22Rv1 (cell line): ENCODE data around the gene MGA.
A peak's percentile ranks its signal among the peaks of the same experiment; 100 is the strongest.

ENCODE experiments used
- H3K27ac ChIP-seq: fragments of 450-650 bp; 2 replicates; pipeline ENCODE4 v1.5.1; 2017
- ZFX ChIP-seq: fragments of 450-650 bp; IDR thresholded peaks from 2 replicates; pipeline ENCODE4 v1.6.1; 2017; ENCODE audit warnings: antibody characterized with exemption, borderline replicate concordance
- TF ChIP-seq, protein P1 (sequence below): fragments of 450-650 bp; IDR thresholded peaks from 2 replicates; pipeline ENCODE4 v1.5.1; 2017; ENCODE audit warnings: mild to moderate bottlenecking

MGA gene

DNA sequence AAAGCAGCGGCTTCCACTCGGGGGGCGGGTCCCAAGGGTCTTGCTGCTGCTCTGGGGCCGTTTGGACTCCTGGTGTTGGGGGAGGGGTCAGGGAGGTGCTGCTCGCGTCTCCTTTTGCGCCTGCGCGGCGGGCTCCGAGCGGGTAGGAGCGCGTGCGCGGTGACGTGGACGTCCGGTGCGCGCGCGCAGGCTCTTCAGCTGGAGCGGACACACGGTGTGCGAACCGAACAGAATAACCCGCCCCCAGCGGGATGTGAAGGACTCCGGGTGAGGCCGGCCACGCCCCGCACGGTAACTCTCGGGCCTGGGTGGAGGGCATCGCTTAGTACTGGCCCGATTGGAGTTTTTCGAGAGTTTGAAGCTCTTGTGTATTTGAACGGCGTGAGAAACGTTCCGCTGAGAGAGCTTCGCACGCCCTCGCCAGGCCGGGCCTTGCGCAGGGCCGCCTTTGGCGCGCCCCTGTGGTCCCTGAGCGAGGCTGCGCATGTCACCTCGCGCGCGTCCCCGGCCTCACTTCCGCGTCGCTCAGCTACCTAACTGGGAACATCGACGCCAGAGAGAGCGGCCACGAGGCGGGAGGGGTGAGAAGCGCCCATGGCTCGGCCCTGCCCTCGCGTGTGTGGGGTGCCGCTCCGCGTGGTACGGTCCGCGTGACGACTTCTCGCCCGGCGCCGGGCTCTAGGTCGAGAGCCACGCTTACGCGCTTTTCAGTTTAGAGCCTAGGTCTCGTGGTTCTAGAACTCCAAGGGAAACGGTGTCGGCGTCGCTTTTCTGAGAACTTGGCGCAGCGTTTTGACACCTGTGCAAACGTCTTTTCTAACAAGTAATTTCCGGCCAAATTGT lies at the start of gene MGA:
Gene MGA, plus strand, starts transcription at position 171 of the 843 bp plus-strand sequence.
- TF ChIP-seq, protein P1, sequence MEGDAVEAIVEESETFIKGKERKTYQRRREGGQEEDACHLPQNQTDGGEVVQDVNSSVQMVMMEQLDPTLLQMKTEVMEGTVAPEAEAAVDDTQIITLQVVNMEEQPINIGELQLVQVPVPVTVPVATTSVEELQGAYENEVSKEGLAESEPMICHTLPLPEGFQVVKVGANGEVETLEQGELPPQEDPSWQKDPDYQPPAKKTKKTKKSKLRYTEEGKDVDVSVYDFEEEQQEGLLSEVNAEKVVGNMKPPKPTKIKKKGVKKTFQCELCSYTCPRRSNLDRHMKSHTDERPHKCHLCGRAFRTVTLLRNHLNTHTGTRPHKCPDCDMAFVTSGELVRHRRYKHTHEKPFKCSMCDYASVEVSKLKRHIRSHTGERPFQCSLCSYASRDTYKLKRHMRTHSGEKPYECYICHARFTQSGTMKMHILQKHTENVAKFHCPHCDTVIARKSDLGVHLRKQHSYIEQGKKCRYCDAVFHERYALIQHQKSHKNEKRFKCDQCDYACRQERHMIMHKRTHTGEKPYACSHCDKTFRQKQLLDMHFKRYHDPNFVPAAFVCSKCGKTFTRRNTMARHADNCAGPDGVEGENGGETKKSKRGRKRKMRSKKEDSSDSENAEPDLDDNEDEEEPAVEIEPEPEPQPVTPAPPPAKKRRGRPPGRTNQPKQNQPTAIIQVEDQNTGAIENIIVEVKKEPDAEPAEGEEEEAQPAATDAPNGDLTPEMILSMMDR: peak; percentile 38
- TF ChIP-seq ZFX: no peak
- H3K27ac ChIP-seq: peak within 1 kb of the TSS; percentile 90

DNA sequence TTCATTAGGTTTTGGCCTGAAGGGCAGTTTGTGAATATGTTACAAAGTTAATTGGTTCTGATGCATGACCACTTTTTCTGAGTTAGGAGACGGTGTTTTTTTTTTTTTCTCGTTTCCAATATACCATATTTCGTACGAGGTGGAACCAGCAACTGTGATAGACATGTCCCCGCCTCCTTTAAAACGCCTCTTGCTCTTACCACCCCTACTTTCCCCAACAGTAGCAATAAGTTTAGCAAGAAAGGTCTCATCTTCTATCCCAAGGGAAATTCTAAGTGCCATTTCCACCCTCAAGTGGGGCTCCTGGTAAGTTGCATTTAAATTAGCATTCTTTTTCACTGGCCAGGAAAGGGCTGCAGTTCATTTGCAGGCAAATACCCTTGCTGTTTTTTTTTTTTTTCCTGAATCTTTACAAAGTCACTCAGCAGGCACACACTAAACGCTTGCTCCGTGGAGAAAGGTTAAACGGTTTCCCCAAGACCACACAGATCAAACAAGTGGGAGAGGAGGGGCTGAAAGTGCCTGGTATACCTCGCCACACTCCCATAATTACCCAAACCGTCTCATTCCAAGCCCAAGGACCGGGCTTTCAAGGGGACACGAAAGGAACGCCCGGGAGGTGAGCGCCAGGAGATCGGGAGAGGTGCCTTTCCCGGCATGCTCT lies 39.5 kb upstream of the MGA start:
- H3K27ac ChIP-seq: peak overlapping the region; percentile 92
- TF ChIP-seq ZFX: no peak
- TF ChIP-seq, protein P1: no peak

DNA sequence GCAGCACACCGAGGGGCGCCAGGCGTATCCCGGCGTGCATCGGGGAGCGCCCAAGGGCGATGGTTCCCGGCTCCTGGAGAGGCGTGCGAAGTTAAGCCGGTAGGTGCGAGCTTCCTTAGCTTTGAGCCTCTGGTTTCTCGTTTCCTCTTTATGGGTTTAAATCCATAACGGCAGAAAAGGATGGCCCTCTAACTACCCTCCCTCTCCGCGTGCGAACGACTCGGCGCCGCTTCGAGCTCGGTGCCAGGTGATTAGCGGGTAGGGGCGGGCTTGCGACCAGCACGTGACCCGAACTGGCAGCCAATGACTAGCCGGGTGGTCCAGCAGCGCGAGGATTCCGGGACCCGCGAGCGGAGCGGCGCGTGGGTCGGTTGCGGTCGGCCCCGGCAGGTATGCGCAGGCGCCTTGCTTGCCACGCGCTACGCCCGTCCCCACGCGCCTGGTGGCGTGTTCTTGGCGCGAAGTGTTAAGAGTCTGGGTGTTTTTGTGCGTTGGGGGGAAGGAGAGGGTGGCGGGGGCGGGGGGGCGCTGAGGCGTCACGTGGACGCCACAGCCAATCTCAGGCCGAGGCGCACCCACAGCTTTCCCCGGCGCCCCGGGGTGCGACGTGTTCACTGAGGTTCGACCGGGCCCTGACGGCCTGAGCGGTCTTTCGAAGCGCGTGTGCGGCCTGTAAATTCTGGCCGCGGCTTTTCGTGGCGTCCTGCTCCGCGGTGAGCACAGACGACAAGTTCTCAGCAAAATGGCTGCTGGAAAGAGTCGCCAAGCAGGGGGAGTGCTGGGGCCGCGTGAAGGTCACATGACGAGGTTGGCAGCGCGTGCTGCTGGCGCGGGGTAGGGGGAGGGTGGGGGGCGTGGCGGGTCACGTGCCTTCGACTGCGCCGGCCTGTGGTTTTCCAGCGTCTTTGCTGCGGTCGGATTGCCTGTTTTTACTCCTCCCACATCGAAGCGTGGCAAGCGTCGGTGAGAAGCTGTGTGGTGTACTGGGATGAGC lies 38.7 kb upstream of the MGA start:
- H3K27ac ChIP-seq: peak overlapping the region; percentile 92
- no peak for TF ChIP-seq ZFX
- TF ChIP-seq, protein P1: no peak

DNA sequence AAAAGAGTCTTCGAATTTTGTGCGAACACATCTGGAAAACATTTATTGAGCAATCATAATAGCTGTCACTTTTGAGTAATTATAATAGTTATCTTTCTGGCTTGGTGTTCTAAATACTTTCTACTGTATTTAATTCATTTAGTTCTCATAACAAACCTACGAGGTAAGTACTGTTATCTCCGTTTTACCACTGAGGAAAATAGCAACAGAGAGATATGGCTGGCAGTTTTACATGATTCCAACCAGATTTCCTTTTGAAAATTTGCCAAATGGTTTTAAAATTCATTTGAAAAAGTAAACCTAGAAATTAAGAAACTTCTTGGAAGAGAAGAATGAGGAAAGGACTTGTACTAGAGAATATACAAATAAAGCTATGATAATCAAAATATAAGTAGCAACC lies 37.3 kb upstream of the MGA start:
- H3K27ac ChIP-seq: no peak overlapping the region
- no peak for TF ChIP-seq ZFX
- TF ChIP-seq, protein P1: no peak

DNA sequence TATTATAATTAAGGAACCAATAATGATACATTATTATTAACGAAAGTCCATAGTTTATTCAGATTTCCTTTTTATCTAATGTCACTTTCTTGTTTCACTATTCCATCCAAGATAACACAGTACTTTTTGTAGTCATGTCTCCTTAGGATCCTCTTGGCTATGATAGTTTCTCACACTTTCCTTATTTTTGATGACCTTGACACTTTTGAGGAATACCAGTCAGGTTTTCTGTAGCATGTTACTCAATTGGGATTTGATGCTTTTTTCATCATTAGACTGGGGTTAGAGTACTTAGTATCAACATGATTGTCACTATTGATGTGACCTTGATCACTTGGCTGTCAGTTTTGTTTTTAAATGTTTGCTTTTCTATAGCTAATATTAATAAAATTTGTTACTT lies 33.0 kb upstream of the MGA start:
- H3K27ac ChIP-seq: no peak overlapping the region
- TF ChIP-seq, protein P1: no peak
- no peak for TF ChIP-seq ZFX

DNA sequence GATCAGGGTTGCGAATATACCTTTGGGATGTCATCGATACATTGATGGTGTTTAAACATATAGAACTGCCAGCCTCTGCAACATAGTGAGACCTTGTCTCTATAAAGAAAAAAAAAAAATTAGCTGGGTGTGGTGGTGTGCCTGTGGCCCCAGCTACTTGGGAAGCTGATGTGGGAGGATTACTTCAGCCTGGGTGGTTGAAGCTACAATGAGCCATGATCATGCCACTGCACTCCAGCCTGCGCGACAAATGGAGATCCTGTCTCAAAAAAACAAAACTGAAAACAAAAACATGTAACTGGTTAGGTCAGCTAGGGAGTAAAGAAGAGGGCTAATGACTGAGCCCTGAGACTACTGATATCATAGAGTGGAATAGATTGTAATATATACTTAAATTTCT lies 30.7 kb upstream of the MGA start:
- H3K27ac ChIP-seq: no peak overlapping the region

More for the DNA sequence above, 30.7 kb upstream of the MGA start:
- no peak for TF ChIP-seq ZFX
- TF ChIP-seq, protein P1: no peak
